Measurements from ENCODE around the gene PDE4B. TPM values are rescaled to one million over a fixed set of nuclear protein-coding genes. Genes with fewer than 3 reads are reported as not detected.

Gene PDE4B
- total RNA-seq, 2 donors from 2014 or later: 1.6 to 12.2 TPM

DNA sequence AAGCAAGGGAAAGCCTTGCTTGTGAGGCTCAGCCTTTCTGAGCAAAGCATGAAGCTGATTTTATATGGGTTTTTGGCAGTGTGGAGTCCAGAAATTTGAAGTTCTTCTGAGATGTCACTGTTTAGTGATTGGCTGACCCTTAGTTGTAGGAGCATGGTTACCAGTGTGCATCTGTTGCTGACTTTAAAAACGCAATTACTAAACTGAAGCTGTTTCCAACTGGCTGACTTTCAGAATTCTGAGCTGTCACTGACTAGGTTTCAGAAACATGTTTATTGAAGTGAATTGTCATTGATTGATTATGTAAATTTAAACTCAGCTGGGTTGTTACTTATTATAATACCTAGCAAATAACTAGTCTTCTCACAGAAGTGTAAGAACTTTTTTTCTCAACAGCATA lies 89.4 kb downstream of the PDE4B start:
- no peak overlapping the region for H3K27ac ChIP-seq
- no peak overlapping the region for H3K4me3 ChIP-seq
- no peaks in the 10 kb centered on the region for H3K4me1 ChIP-seq
- 20 to 42% methylated on average over 1 of the region's 1 CpG for WGBS, 2 donors
- TF ChIP-seq, protein P1, sequence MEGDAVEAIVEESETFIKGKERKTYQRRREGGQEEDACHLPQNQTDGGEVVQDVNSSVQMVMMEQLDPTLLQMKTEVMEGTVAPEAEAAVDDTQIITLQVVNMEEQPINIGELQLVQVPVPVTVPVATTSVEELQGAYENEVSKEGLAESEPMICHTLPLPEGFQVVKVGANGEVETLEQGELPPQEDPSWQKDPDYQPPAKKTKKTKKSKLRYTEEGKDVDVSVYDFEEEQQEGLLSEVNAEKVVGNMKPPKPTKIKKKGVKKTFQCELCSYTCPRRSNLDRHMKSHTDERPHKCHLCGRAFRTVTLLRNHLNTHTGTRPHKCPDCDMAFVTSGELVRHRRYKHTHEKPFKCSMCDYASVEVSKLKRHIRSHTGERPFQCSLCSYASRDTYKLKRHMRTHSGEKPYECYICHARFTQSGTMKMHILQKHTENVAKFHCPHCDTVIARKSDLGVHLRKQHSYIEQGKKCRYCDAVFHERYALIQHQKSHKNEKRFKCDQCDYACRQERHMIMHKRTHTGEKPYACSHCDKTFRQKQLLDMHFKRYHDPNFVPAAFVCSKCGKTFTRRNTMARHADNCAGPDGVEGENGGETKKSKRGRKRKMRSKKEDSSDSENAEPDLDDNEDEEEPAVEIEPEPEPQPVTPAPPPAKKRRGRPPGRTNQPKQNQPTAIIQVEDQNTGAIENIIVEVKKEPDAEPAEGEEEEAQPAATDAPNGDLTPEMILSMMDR (IDR thresholded peaks at IDR 0.05): no peak
- TF ChIP-seq POLR2A (IDR thresholded peaks at IDR 0.05): no peak
- intact Hi-C loops (cut with DNase I): no loop called here
- DNase-seq (no peak), ATAC-seq (no peak)
- no peaks in the 10 kb centered on the region for H3K27me3 ChIP-seq
- no peaks in the 10 kb centered on the region for H3K36me3 ChIP-seq (replicated peaks in 1 of 2; ENCODE audit: insufficient read depth in 1 of 2, low read depth in 2 of 2)
- H3K9me3 ChIP-seq: no peaks in the 10 kb centered on the region

DNA sequence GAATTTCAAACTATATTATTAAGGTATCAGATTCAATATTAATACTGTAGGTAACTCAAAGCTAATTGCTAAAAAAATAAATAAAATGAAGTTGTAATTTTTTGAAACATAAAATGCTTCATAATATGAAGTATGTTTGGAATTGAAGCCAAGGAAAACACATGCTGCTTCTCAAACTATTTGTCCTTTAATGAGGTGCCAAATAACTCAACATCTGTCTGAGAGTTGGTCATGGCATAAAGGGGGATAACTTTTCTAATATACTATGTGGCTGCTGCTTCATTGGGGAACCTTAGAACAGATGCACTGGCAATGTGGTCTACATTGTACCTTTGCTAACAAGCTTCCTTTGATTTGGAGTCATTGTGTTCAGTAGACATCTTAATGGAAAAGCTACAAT lies 96.7 kb downstream of the PDE4B start:
- intact Hi-C loops (cut with DNase I): no loop called here
- no peak for TF ChIP-seq POLR2A (IDR thresholded peaks at IDR 0.05)
- TF ChIP-seq, protein P1 (IDR thresholded peaks at IDR 0.05): no peak
- no peaks in the 10 kb centered on the region for H3K27me3 ChIP-seq

DNA sequence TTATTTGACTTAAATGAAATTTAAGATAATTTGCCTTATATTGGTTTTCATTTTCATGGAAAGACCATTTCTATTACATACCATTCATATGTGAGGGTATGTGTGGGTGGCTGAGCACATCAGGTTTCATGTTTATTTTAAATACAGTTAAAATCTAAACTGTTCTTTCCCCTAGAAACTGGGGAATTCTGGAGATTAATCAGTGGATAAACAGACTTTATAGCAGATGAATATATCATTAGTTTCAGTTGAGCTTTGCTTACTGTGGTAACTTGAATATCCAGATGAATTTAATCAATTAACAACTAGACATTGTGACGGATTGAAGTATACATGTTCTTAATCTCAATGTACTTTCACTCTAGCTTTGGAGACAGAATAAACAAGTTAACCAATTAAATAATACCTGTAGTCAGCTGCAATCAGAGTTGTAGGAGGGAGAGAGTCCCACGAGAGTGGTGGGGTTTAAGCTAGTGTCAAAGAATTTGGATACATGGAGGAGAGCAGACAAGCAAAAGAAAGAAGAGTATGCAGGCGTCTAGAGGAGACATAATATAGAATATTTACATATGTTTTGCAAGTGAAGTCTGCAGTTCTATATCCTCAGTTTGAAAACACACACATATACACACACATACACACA lies 97.6 kb downstream of the PDE4B start:
- 20 to 23% methylated on average over 3 of the region's 3 CpGs for WGBS, 2 donors
- H3K27ac ChIP-seq: no peak overlapping the region
- H3K4me3 ChIP-seq: no peak overlapping the region
- no peaks in the 10 kb centered on the region for H3K27me3 ChIP-seq
- intact Hi-C loops (cut with DNase I): no loop called here
- no peaks in the 10 kb centered on the region for H3K4me1 ChIP-seq
- H3K9me3 ChIP-seq: no peaks in the 10 kb centered on the region
- H3K36me3 ChIP-seq (replicated peaks in 1 of 2; ENCODE audit: insufficient read depth in 1 of 2, low read depth in 2 of 2): no peaks in the 10 kb centered on the region
- no peak for DNase-seq
- ATAC-seq: no peak
- no peak for TF ChIP-seq POLR2A (IDR thresholded peaks at IDR 0.05)
- TF ChIP-seq, protein P1 (IDR thresholded peaks at IDR 0.05): no peak

More for the DNA sequence above, 96.7 kb downstream of the PDE4B start:
- DNase-seq (no peak), ATAC-seq (no peak)
- Histone ChIP-seq H3K36me3 (replicated peaks in 1 of 2; ENCODE audit: insufficient read depth in 1 of 2, low read depth in 2 of 2) (no peaks in the 10 kb centered on the region), H3K9me3 (no peaks in the 10 kb centered on the region), H3K4me1 (no peaks in the 10 kb centered on the region), H3K4me3 (no peak overlapping the region), H3K27ac (no peak overlapping the region)

DNA sequence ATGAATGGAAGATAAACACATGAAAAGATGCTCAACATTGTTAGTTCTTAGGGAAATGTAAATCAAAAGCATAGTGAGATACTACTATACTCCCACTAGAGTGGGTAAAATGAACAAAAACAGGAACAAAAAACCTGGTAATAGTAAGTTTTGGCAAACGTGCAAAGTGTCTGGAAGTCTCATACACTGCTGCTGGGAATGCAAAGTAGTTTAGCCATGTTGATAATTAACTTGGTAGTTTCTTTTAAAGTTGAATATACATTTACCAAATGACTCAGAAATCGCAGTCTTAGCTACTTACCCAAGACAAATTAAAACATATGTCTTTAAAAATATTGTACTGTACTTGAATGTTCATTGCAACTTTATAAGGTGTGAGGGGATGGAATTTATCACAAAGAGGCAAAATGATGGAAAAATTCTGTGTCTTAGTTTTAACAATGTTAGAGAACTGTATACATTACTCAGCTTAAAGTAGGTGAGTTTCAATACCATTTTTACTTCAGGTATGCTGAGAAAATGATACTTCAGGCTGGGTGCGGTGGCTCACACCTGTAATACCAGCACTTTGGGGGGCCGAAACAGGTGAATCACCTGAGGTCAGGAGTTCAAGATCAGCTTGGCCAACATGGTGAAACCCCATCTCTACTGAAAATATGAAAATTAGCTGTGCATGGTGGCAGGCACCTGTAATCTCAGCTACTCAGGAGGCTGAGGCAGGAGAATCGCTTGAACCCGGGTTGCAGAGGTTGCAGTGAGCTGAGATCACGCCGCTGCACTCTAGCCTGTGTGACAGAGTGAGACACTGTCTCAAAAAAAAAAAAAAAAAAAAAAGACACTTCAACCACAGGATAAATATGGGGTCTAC lies 102.3 kb downstream of the PDE4B start:
- no peak for DNase-seq
- Histone ChIP-seq H3K4me1 (no peaks in the 10 kb centered on the region), H3K27ac (no peak overlapping the region), H3K36me3 (replicated peaks in 1 of 2; ENCODE audit: insufficient read depth in 1 of 2, low read depth in 2 of 2) (no peaks in the 10 kb centered on the region), H3K9me3 (no peaks in the 10 kb centered on the region), H3K4me3 (no peak overlapping the region), H3K27me3 (no peaks in the 10 kb centered on the region)
- no peak for ATAC-seq
- TF ChIP-seq, protein P1 (IDR thresholded peaks at IDR 0.05): no peak
- TF ChIP-seq POLR2A (IDR thresholded peaks at IDR 0.05): no peak
- 60 to 62% methylated on average over 8 of the region's 8 CpGs for WGBS, 2 donors
- intact Hi-C loops (cut with DNase I): no loop called here

All from body of pancreas (tissue), 4 donors.